Measurements from ENCODE around the gene SH3PXD2B.
"Not testable (repeated sequence)": the region's sequence is repeated elsewhere in the genome, so short reads cannot be mapped to it uniquely, and the experiment has no call there.

Gene SH3PXD2B

DNA sequence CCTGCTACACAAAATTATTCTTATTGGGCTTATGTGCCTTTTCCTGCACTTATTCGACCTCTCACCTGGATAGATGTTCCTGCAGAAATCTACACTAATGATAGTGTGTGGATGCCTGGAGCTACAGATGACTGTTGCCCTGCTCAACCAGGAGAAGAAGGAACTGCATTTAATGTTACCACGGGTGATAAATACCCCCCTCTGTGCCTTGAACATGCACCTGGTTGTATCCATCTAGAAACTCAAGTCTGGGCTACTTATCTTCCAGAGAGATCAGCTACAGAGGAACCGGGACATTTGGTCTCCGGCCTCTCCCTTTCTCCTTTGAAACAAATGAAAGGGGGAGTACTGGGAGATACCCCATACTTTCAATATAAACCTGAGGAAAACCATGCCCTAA, 54.5 kb downstream of the SH3PXD2B start:
- no peak for DNase-seq (ENCODE audit: low read depth)

DNA sequence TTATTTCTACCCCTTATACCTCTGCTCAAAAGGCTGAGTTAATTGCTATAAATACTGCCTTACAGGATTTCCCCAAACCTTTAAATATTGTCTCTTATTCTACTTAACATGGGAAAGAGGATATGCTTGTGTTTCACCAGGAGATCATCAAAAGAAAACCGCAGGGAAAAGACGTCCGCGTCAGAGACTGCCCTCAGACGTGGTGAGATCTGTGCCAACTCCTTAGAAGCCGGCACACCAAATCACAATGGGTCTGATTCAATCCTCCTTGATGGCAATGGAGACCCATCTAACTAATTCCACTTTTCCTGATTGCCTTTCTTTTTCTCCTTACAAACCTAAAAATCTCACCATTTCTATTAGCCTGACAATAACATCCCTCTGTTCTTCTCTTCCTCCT, 55.0 kb downstream of the SH3PXD2B start:
- no peak for DNase-seq (ENCODE audit: low read depth)

DNA sequence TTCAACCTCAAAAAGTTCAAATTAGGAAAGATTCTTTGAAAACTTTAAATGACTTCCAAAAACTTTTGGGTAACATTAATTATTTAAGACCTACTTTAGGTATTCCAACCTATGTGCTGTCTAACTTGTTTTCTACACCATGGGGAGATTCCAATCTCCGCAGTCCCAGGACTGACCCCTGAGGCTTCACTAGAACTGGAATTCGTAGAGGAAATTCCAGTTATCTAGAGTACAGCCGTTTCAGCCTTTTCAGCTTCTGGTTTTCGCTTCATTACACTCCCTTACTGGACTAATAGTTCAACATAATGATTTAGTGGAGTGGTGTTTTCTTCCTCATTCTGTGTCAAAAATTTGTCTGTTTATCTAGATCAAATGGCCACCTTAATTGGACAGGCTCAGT, 55.7 kb downstream of the SH3PXD2B start:
- not testable (repeated sequence) for DNase-seq (ENCODE audit: low read depth)

DNA sequence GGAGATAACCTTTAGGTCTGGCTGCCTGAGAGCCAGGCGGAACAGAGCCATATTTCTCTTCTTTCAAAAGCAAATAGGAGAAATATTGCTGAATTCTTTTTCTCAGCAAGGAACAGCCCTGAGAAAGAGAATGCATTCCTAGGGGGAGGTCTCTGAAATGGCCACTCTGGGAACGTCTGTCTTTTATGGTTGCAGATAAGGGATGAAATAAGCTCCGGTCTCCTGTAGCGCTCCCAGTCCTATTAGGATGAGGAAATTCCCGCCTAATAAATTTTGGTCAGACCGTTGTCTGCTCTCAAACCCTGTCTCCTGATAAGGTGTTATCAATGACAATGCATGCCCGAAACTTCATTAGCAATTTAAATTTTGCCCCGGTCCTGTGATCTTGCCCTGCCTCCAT, 57.3 kb downstream of the SH3PXD2B start:
- DNase-seq (ENCODE audit: low read depth): not testable (repeated sequence)

DNA sequence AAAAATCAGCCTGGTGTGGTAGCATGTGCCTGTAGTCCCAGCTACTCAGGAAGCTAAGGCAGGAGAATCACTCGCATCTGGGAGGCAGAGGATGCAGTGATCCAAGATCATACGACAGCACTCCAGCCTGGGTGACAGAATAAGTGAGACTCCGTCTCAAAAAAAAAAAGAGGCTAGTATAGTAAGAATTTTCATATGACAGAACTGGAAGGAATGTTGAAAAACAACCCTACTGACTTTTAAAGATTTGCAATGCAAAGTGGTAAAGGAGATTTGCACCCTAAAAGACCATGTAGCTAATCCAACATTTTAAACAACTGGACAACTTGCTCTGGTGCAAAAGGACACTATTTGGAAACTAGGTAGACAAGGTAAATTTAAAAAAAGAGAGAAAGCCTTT, 58.1 kb downstream of the SH3PXD2B start:
- DNase-seq (ENCODE audit: low read depth): no peak

DNA sequence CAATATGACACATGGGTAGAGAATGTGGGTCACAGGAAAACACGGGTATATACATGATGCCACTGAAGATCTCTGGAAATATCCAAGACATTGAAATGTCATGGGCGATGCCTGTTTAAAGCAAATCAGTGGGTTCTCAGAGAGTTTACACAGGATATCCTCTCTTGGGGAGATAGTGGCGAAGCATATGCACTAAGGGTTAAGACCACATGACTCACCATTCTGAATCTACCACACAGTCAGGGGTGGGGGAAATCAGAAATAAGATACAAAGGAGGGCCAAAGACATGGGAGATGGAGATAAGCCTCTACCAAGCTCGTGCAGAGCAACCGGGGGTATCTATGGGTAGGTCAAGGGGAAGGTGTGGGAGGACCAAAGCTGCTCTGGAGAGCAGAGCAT, 58.8 kb downstream of the SH3PXD2B start:
- DNase-seq (ENCODE audit: low read depth): no peak

DNA sequence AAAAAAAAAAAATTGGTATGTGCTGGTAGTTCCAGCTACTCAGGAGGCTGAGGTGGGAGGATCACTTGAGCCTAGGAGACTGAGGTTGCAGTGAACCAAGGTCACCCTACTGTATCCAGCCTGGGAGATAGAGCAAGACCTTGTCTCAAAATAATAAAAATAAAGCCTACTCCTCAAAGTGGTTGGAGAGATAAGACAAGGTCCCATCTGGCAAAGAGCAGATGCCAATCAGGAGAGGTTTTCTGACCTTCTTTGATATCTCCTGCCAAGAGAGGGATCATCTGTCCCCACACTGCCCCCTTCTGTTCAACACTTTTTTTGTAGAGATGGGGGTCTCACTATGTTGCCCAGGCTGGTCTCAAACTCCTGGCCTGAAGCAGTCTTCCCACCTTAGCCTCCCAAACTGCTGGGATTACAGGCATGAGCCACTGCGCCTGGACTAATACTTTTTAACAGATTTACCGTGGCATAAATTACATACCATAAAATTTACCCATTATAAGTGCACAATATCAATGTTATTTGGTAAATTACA, 64.7 kb downstream of the SH3PXD2B start:
- DNase-seq (ENCODE audit: low read depth): no peak

DNA sequence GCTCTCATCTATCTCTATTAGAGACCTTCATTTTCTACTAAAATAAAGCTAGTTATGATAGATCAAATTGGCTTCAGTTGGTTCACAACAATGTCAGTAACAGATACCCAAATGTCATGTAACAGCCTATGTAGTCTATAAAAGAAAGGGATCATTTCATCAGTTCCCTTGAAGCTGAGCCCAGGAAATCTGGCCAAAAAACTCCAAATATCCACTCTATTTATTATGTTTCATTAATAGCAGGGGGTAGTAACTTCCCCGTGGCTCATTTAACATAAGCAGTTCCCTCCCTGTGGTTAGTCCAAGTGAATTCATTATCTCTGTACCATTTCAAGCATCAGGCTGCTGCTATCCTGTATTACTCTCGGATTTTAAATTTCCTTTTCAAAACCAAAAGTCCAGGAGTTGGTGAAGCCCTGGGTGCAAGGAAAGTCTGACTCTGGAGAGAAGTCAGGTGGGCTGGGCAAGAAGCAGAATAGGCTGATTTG, 66.0 kb downstream of the SH3PXD2B start:
- DNase-seq (ENCODE audit: low read depth): no peak

DNA sequence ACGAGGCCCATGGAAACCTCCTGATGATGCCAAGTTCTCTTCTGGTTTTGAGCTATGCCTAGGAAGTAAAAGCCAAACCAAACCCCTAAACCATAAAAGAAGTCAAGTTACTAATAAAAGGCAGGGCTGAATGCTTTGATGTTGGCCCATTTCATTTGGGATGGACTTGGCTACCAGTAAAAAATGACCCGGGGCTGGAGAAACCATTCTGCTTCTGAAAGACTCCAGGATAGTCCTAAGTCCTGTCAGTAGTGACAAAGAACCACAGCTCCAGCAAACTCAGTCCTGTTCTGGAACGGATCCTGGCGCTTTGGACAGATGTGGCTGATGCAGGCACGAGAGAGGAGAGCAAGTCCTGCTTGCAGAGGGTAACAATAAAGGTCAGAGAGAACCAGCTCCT, 68.6 kb downstream of the SH3PXD2B start:
- no peak for DNase-seq (ENCODE audit: low read depth)

DNA sequence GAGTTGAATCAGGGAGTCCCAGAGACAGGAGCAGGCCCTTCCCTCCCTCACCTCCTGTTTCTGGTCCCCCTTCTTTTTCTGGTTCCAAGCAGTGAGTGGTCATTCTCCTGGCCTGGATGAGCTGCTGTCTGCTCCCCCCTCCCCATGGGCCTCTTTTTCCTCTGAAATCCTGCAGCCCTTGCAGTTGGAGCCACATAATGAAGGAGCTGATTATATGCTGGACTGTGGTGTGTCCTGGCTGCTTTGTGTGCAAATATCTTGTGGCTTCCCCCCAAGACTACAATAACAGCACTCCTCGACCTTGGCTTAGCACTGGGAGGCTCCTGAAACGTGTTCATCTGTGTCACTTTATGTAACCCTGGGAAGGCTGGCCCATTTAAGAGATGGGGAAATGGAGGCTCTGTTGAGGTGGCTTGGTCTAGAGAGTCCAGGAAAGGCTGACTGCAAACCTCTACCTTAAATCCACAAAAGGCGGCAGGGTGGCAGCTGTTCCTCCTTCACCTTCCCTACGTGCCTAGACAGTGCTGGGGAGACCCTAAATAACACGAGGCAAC, 69.2 kb downstream of the SH3PXD2B start:
- no peak for DNase-seq (ENCODE audit: low read depth)

DNA sequence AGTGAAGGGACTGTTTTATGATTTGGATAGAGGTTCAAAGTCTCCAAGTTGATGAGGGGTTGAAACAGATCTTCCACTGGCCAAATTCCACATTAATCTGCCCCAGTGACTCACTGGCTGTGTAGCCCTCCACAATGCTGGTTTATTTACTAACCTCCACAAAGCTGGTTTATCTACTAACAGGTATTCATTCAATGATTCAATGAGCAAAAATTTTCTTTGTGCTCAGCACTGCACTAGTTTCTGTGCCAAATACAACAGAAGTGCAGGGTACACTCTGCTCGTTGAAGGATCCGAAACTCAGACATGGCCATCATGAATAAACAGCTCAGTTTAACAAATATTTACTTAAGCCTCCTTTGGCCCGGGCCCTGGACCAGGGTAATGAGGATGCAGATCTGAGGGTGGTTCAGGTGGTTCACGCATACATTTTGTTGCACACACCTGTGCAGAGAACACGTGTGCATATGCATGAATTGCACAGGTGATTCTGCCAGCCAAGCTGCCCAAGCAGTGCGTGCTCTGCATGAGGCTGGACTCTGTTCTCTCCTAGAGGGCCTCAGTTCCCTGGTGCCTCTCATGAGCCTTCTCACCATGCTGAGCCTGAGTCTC, 71.0 kb downstream of the SH3PXD2B start:
- no peak for DNase-seq (ENCODE audit: low read depth)

DNA sequence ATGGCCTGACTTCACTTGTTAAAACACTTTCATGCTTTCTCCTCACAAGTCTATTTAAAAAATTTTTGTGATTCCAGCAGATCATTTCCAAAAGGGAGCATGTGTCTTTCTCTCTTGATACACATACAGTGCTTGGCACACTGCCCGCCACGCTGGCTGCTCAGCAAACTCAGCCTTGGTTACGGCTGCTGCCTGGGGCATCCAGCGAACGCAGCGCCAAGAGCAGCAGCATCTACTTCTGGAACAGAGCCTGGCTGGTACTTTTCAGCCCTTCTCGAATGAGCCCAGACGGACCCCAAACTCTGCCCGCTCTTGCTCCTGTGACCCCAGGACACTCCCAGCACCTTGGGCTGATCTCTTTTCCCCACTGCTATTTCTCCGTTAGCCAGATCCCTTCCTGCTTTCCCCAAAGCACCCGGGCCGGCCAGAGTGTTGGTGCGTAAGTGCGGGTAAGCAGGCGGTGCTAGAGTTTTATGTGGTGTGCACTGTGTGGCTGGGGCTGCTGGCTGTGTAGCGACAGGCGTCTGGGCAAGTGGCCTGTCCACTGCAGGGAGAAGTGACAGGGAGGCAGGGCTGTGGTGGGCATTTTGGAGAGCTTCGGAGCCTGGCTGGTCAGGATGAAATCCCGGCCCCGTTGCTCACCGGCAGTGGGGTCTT, 73.2 kb downstream of the SH3PXD2B start:
- no peak for DNase-seq (ENCODE audit: low read depth)

DNA sequence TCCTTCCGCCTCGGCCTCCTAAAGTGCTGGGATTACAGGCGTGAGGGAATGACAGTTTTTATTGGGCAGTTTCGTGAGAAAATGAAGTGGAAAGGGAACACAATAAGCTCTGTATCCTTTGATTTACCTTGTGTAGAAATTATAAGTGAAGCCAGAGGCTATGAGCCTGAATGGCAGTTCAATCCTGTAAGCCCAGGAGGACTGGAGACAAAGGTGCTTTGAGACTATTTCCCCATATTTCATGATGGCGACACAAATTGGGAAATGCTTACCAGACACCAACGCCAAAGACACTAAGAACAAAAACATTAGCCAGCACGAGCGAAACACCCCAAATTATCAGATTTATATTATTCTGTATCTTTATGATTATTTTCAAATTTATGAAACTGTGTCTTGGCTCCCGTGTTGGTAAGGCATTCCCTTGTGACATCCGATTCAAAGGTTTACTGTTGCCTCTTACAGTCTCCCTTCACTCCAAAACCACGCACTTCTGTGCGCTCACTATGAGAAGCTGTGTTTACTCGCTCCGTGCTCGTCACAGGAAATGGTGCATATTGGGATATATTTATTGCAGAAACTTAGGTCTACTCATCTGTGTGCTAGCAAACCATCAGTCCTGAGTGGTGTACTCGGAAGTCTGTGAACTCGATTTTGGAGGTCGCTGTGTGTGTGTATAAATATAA, 73.9 kb downstream of the SH3PXD2B start:
- DNase-seq (ENCODE audit: low read depth): no peak

DNA sequence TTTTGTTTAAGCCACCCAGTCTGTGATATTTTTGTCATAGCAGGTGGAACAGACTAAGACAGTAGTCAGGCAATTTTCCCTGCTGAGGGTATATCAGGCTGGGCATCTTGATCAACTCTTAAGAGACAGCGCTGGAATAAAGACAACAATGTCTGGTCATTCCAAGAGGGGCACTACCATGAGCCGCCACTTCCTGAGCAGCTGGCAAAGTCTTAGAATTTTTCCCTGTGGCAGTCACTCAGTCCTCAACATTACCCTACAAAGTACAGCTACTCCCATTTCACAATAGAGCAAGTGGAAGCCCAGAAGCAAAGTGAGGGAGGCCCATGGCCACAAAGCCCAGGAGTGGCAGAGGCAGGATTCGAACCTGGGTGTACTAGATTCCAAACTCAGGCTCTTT, 74.8 kb downstream of the SH3PXD2B start:
- no peak for DNase-seq (ENCODE audit: low read depth)

DNA sequence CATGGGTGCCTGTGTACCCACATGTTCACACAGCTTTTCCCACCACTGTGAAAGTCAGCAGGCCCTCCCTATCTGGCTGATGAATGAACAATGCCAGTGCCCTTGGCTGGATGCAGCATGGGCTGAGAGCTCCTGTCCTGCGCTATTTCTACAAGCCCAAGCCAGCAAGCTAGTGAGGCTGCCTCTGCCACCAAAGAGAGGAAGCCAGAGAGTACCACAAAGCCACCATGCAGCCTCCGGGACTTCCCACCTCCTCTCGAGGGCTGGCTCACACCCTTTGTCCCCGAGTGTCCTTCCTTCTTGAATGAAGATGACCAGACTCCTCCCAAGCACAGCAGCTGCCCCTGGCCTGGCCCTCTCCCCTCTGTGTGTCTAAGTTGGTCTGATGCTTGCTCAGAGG, 76.5 kb downstream of the SH3PXD2B start:
- DNase-seq (ENCODE audit: low read depth): no peak

DNA sequence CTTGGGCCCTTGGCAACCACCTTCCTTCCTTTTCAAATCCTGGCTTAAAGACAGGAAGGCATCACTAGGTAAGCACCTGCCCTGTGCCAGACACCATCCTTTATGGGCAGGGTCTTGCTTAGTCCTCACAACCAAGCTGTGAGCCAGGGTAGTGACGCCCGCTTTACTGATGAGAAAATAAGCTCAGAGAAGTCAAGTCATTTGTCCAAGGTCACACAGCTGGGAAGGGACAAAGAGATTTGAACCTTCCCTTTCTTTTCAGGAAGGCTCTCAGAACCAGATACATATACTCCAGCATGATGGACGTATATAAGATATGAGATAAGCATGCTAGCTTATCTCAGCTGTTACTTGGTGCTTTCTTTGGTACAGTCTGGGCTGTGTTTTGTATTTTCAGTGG, 76.9 kb downstream of the SH3PXD2B start:
- DNase-seq (ENCODE audit: low read depth): no peak

DNA sequence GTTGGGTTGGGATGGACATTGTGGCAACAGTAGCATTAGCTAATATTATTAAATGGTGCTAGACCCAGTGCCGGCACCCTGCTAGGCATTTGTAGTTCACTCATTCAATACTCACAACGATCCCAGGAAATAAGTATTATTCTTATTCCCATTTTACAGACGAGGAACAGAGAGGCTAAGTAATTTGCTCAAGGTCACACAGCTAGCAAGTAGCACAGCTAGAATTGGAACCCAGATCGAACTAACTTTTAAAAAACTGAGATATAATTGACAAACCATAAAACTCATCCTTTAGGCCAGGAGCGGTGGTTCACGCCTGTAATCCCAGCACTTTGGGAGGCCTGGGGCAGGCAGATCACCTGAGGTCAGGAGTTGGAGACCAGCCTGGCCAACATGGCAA, 79.5 kb downstream of the SH3PXD2B start:
- no peak for DNase-seq (ENCODE audit: low read depth)

DNA sequence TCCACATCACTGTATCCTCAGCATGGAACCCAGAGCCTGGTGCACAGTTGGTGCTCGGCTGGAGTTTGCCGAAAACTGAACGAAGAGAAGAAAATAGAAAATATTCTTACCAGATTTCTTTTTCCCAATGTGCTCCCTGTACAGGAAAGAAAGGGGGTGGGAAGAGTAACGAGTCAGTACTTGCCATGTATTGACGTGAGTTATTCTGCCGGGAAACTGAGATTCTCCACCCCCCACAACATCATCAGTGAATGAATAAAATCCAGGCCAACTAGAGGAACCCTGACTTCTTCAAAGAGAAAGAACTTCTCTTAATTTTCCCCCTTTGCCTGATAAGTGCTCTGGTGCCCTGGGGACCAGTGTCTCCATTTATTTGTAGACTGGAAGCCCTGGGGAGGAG, 80.6 kb downstream of the SH3PXD2B start:
- no peak for DNase-seq (ENCODE audit: low read depth)

DNA sequence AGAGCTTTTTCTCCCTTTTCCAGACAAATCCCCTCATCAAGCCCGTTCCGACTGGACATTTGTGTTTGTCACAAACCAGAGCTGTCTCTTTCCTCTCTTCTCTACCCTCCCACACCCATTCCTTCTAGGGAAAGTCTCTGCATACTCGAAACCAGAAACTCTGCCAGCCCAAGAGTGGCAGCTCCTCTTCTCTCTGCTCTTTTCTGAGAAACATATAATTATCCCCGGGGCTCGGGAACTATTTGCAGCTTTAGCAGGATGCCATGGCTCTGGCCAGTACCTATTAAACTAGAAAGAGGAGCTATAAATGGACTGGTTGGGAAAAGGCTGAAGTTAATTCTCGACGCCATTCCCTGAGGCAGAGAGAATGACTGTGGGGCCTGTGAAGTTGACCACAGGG, 82.6 kb downstream of the SH3PXD2B start:
- DNase-seq (ENCODE audit: low read depth): no peak

DNA sequence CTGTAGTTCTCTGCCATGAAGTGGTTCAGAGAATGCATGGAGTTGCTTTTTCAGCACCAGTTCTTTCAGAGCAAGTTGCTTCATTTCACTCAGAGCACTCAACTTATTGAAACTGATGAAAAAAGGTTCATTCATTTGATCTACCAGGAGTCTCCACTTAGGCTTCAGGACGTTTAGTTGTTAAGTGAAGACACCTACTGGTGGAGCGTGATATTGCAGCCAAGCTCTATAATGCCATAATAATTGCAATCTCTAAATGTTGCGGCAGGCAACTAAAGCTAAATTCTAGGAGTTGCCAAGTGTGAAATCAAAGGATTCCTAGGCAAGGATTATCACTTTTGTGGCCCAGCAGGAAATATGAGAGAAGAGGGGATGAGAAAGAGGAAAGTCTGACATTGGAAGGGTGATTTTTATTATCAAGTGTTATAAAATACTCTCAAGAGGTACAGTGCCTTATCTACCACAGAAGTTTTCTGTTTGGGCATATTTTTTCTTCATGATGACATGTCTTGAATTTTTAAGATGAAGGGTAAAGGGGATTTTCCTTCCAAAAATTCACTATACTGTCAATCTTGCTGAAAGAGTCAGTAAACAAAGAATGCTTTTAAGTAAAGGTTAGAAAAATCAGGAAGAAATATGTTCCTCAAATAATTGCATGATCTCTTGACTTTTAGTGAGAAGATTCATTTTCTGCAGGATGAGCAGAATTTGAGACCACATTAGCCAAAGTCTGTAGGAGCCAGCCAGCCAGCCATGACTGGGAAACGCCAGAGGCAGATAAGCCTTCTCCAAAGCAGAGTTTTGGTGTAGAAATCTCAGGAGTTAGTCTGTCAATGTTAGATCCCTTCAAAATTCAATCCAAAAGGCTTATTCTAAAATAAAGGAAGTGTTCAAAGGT, 83.4 kb downstream of the SH3PXD2B start:
- peak; percentile 26 for DNase-seq (ENCODE audit: low read depth)

DNA sequence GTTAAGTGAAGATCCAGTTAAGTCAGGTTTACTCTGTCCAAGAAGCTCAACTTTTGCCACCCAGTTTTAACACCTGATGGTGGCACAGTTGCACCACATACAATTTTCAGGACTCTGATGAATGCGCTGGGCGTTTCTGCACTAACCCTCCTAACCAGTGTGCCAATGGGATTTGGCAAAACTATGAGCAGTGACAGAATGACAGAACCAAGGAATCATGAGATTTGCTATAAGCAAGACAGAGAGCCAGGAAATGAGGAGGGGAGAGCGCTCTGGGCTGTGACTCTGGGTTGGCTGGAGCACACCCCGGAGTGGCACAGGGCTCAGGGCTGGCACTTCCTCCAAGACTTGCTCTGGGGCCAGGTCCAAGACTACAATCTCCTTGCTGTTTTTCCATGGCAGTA, 84.1 kb downstream of the SH3PXD2B start:
- DNase-seq (ENCODE audit: low read depth): no peak

DNA sequence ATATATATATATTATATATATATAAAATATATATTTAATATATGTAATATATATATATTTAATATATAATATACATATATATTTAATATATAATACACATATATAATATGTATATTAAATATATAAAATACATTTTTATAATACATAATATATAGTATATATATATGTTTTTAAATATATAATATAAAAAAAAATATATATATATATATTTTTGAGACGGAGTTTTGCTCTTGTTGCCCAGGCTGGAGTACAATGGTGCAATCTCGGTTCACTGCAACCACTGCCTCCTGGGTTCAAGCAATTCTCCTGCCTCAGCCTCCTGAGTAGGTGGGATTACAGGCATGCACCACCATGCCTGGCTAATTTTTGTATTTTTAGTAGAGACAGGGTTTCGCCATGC, 85.6 kb downstream of the SH3PXD2B start:
- not testable (repeated sequence) for DNase-seq (ENCODE audit: low read depth)
